Keratinocyte (primary cell): ENCODE data around the gene SLC7A4. TPM values are rescaled to one million over a fixed set of nuclear protein-coding genes. Genes with fewer than 3 reads are reported as not detected.

ENCODE experiments used
- DNase-seq: peaks from one replicate; pipeline ENCODE4 v3.0.0-alpha.2; 2011; ENCODE audit warnings: low read depth, missing footprints, low spot score
- FAIRE-seq: peaks from 2 replicates; lab custom pipeline; 2011; peaks lifted over from hg19 to GRCh38; lab: Jason Lieb, UNC
- H2AFZ ChIP-seq: 2 replicates; pipeline ENCODE4 v1.6.0; 2012; ENCODE audit warnings: low read length, control low read depth, inconsistent platforms; ENCODE audit not compliant: control insufficient read depth
- H3K27ac ChIP-seq: 2 replicates; pipeline ENCODE4 v1.5.1; 2011; ENCODE audit warnings: low read length; ENCODE audit not compliant: control insufficient read depth, insufficient read depth
- H3K27me3 ChIP-seq: 3 replicates; pipeline ENCODE4 v1.6.0; 2011; ENCODE audit warnings: low read length; ENCODE audit not compliant: control insufficient read depth, insufficient read depth; ENCODE audit errors: extremely low read depth
- H3K36me3 ChIP-seq, 2 experiments: 2 replicates in 1 of 2; 3 replicates in 1 of 2; pipeline ENCODE4 v1.5.1; 2011; ENCODE audit warnings: low read length in 2 of 2, mild to moderate bottlenecking in 1 of 2; ENCODE audit not compliant: control insufficient read depth in 2 of 2, insufficient read depth in 2 of 2; ENCODE audit errors: extremely low read depth in 1 of 2
- H3K4me1 ChIP-seq: 3 replicates; pipeline ENCODE4 v1.5.1; 2011; ENCODE audit warnings: low read length; ENCODE audit not compliant: control insufficient read depth, insufficient read depth; ENCODE audit errors: extremely low read depth
- H3K4me2 ChIP-seq: 3 replicates; pipeline ENCODE4 v1.6.0; 2011; ENCODE audit warnings: low read depth, low read length; ENCODE audit not compliant: control insufficient read depth, insufficient read depth; ENCODE audit errors: extremely low read depth
- H3K4me3 ChIP-seq, 3 experiments: fragments of 200-600 bp in 1 of 3; sonication (generic) in 1 of 3; 2 replicates in 2 of 3; 3 replicates in 1 of 3; pipeline ENCODE4 v1.5.1; 2011 to 2016; ENCODE audit warnings: low read length in 3 of 3, mild to moderate bottlenecking in 3 of 3, control low read depth in 2 of 3, inconsistent platforms in 1 of 3, low read depth in 1 of 3, mixed read lengths in 1 of 3, mixed run types in 1 of 3, moderate library complexity in 1 of 3; ENCODE audit not compliant: control insufficient read depth in 2 of 3, insufficient read depth in 2 of 3; ENCODE audit errors: extremely low read depth in 1 of 3
- H3K79me2 ChIP-seq: 2 replicates; pipeline ENCODE4 v1.6.0; 2012; ENCODE audit warnings: low read length; ENCODE audit not compliant: control insufficient read depth, insufficient read depth
- H3K9ac ChIP-seq: 3 replicates; pipeline ENCODE4 v1.6.0; 2011; ENCODE audit warnings: low read length; ENCODE audit not compliant: control insufficient read depth, insufficient read depth; ENCODE audit errors: extremely low read depth
- H3K9me1 ChIP-seq: 3 replicates; pipeline ENCODE4 v1.6.0; 2011; ENCODE audit warnings: low read length; ENCODE audit not compliant: control insufficient read depth, insufficient read depth; ENCODE audit errors: extremely low read depth
- H3K9me3 ChIP-seq: 2 replicates; pipeline ENCODE4 v1.5.1; 2012; ENCODE audit warnings: low read depth, low read length; ENCODE audit not compliant: control insufficient read depth
- H4K20me1 ChIP-seq: 3 replicates; pipeline ENCODE4 v1.6.0; 2011; ENCODE audit warnings: low read length; ENCODE audit not compliant: control insufficient read depth, insufficient read depth; ENCODE audit errors: extremely low read depth
- CTCF ChIP-seq, 3 experiments: IDR thresholded peaks in 1 of 3; conservative IDR thresholded peaks in 1 of 3; optimal IDR thresholded peaks in 1 of 3; 2 replicates in 2 of 3; 3 replicates in 1 of 3; pipeline versions ENCODE3 to v1.5.1; 2011; ENCODE audit warnings: low read length in 3 of 3, mild to moderate bottlenecking in 3 of 3, moderate library complexity in 2 of 3, control low read depth in 1 of 3, inconsistent platforms in 1 of 3; ENCODE audit not compliant: insufficient read depth in 2 of 3; ENCODE audit errors: extremely low read depth in 1 of 3
- EZH2 ChIP-seq: IDR thresholded peaks from one replicate; pipeline ENCODE4 v1.6.1; 2012; ENCODE audit warnings: inconsistent platforms, mild to moderate bottlenecking, low read length, moderate library complexity
- dilution Hi-C: fragments of 300-500 bp; cut with MboI; formaldehyde crosslinking; loops from one replicate; pipeline ENCODE4 v1.7.0; 2020; ENCODE audit warnings: low sequenced_read_pairs; ENCODE audit not compliant: extremely low pct_ligation_motif_present
- polyA plus RNA-seq, 5 experiments: library from polyadenylated mRNA; depleted of rRNA in 3 of 5; stranded (reverse) in 3 of 5; stranded (forward) in 1 of 5; unstranded in 1 of 5; fragments of >200 nt; gene quantifications; 1 replicate in 1 of 5; 2 replicates in 3 of 5; 3 replicates in 1 of 5; pipeline versions ENCODE4 v1.2.1 to v1.2.3, GENCODE V29; 2011 to 2012; ENCODE audit warnings: missing spikeins in 2 of 5, low read depth in 1 of 5, low replicate concordance in 1 of 5

The SLC7A4 gene
- polyA plus RNA-seq, 1 donor (not counting 4 experiments of a cell fraction or from before 2014, with no cell fraction given) = 0.10 TPM

- H3K9me3 ChIP-seq = no peaks in the 10 kb centered on the region
- DNase-seq (no peak), FAIRE-seq (no peak)
- peaks cover 16% of the 10 kb centered on the region for H3K4me1 ChIP-seq
- H3K27ac ChIP-seq = no peak overlapping the region
- no peaks in the 10 kb centered on the region for H4K20me1 ChIP-seq
- H2AFZ ChIP-seq = no peak overlapping the region
- H3K4me2 ChIP-seq = no peak overlapping the region
- H3K4me3 ChIP-seq = no peak overlapping the region
- H3K9ac ChIP-seq = no peak overlapping the region
- TF ChIP-seq CTCF (optimal IDR thresholded peaks at IDR 0.05 in 1 of 3, IDR thresholded peaks at IDR 0.05 in 1 of 3, conservative IDR thresholded peaks at IDR 0.05 in 1 of 3; ENCODE audit: extremely low read depth in 1 of 3, insufficient read depth in 2 of 3, low read length in 3 of 3) (no peak), EZH2 (no peak)
- H3K9me1 ChIP-seq = no peaks in the 10 kb centered on the region
- H3K27me3 ChIP-seq = no peaks in the 10 kb centered on the region
- no peaks in the 10 kb centered on the region for H3K36me3 ChIP-seq
- dilution Hi-C loops = no loop called here
- no peaks in the 10 kb centered on the region for H3K79me2 ChIP-seq
These were observed 45.6 kb upstream of the SLC7A4 start for GRCh38 chr22:21077884-21078508.

GRCh38 chr22:21076912-21077625 lies 44.7 kb upstream of the SLC7A4 start:
- Histone ChIP-seq H2AFZ (no peak overlapping the region), H3K4me1 (peaks cover 21% of the 10 kb centered on the region), H4K20me1 (no peaks in the 10 kb centered on the region), H3K36me3 (no peaks in the 10 kb centered on the region), H3K4me2 (no peak overlapping the region), H3K9ac (no peak overlapping the region), H3K79me2 (no peaks in the 10 kb centered on the region), H3K27me3 (no peaks in the 10 kb centered on the region), H3K4me3 (no peak overlapping the region), H3K9me3 (no peaks in the 10 kb centered on the region), H3K9me1 (no peaks in the 10 kb centered on the region), H3K27ac (no peak overlapping the region)
- DNase-seq (no peak), FAIRE-seq (no peak)
- dilution Hi-C loops = no loop called here
- TF ChIP-seq CTCF (optimal IDR thresholded peaks at IDR 0.05 in 1 of 3, IDR thresholded peaks at IDR 0.05 in 1 of 3, conservative IDR thresholded peaks at IDR 0.05 in 1 of 3; ENCODE audit: extremely low read depth in 1 of 3, insufficient read depth in 2 of 3, low read length in 3 of 3) = no peak
- TF ChIP-seq EZH2 = no peak
